DOHH2 (cell line): ENCODE data around the gene RGPD3.

Experiments used
- EZH2phosphoT487 ChIP-seq: fragments of 200-600 bp; sonication (generic); IDR thresholded peaks from 2 replicates; pipeline ENCODE4 v1.6.1; 2017; ENCODE audit warnings: borderline replicate concordance, mild to moderate bottlenecking, antibody characterized with exemption, low read length, moderate library complexity, mixed read lengths
- TF ChIP-seq, protein P1 (sequence below): fragments of 200-600 bp; sonication (generic); IDR thresholded peaks from one replicate; pipeline ENCODE4 v1.5.1; 2014; ENCODE audit warnings: antibody characterized with exemption, mild to moderate bottlenecking, low read depth, low read length; ENCODE audit not compliant: poor library complexity, severe bottlenecking

DNA sequence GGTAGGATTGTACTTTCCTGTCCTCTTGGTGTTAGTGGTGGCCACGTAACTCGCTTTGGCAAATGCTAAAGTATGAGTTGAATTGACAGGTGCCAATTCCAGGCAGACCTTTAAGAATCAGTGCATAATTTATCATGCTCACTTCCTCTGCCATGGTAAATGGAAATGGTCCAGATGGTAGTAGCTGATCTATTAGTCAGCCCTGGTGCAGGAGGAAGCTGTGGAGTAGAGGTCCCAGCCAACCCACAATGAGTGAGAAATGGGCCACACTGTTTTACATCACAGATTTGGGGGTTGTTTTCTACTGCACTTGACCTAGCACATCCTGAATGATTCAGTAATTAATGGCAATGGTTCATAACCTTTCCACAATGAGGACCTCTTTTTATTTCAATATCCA, 104.4 kb downstream of the RGPD3 start:
- TF ChIP-seq, protein P1, sequence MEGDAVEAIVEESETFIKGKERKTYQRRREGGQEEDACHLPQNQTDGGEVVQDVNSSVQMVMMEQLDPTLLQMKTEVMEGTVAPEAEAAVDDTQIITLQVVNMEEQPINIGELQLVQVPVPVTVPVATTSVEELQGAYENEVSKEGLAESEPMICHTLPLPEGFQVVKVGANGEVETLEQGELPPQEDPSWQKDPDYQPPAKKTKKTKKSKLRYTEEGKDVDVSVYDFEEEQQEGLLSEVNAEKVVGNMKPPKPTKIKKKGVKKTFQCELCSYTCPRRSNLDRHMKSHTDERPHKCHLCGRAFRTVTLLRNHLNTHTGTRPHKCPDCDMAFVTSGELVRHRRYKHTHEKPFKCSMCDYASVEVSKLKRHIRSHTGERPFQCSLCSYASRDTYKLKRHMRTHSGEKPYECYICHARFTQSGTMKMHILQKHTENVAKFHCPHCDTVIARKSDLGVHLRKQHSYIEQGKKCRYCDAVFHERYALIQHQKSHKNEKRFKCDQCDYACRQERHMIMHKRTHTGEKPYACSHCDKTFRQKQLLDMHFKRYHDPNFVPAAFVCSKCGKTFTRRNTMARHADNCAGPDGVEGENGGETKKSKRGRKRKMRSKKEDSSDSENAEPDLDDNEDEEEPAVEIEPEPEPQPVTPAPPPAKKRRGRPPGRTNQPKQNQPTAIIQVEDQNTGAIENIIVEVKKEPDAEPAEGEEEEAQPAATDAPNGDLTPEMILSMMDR: no peak
- TF ChIP-seq EZH2phosphoT487: no peak
